Measurements from ENCODE around the gene ITSN1. TPM values are rescaled to one million over a fixed set of nuclear protein-coding genes. Genes with fewer than 3 reads are reported as not detected.

ITSN1 gene
- total RNA-seq, 3 donors from 2014 or later (not counting 1 experiment from before 2014, with no cell fraction given): 1.5 to 5.1 (median 2.7) TPM

- H3K4me1 Mint-ChIP-seq: no peaks in the 10 kb centered on the region
- Histone ChIP-seq H3K4me1 (ENCODE audit: control insufficient read depth, insufficient read depth, low read length) (no peaks in the 10 kb centered on the region), H3K4me3 (ENCODE audit: low read length) (no peak overlapping the region), H3K27ac (ENCODE audit: low read length) (no peak overlapping the region), H3K9me3 (ENCODE audit: control insufficient read depth, insufficient read depth, low read length) (no peaks in the 10 kb centered on the region), H3K27me3 (ENCODE audit: control insufficient read depth, insufficient read depth, low read length) (peaks cover 2% of the 10 kb centered on the region), H3K36me3 (ENCODE audit: control insufficient read depth, insufficient read depth, low read length) (no peaks in the 10 kb centered on the region)
- no peaks in the 10 kb centered on the region for H3K9me3 Mint-ChIP-seq
- WGBS (ENCODE audit: insufficient coverage): 81% methylated on average over 4 of the region's 6 CpGs
- H3K27ac Mint-ChIP-seq: no peak overlapping the region
- intact Hi-C loops (cut with micrococcal nuclease): no loop called here
- H3K27me3 Mint-ChIP-seq (ENCODE audit: low read depth in 2 of 2): peaks cover 0 to 3% of the 10 kb centered on the region in 2 donors
- no peak overlapping the region for H3K4me3 Mint-ChIP-seq
- ATAC-seq (no peak), DNase-seq (no peak)
- TF ChIP-seq CTCF (IDR thresholded peaks at IDR 0.05): no peak
- no peaks in the 10 kb centered on the region for H3K36me3 Mint-ChIP-seq
These were observed 210.2 kb downstream of the ITSN1 start for GRCh38 chr21:33852485-33852884.

- no peaks in the 10 kb centered on the region for H3K4me1 Mint-ChIP-seq
- DNase-seq: no peak
- ATAC-seq: no peak
- H3K27ac Mint-ChIP-seq: no peak overlapping the region
- no peaks in the 10 kb centered on the region for H3K9me3 Mint-ChIP-seq
- peaks cover 2% of the 10 kb centered on the region for H3K27me3 ChIP-seq (ENCODE audit: control insufficient read depth, insufficient read depth, low read length)
- H3K27me3 Mint-ChIP-seq (ENCODE audit: low read depth in 2 of 2): peaks cover 0 to 3% of the 10 kb centered on the region in 2 donors
- H3K27ac ChIP-seq (ENCODE audit: low read length): no peak overlapping the region
- no peaks in the 10 kb centered on the region for H3K4me1 ChIP-seq (ENCODE audit: control insufficient read depth, insufficient read depth, low read length)
- H3K4me3 ChIP-seq (ENCODE audit: low read length): no peak overlapping the region
- H3K36me3 ChIP-seq (ENCODE audit: control insufficient read depth, insufficient read depth, low read length): no peaks in the 10 kb centered on the region
- no peaks in the 10 kb centered on the region for H3K9me3 ChIP-seq (ENCODE audit: control insufficient read depth, insufficient read depth, low read length)
- intact Hi-C loops (cut with micrococcal nuclease): no loop called here
- TF ChIP-seq CTCF (IDR thresholded peaks at IDR 0.05): no peak
- 71% methylated on average over 5 of the region's 5 CpGs for WGBS (ENCODE audit: insufficient coverage)
- no peaks in the 10 kb centered on the region for H3K36me3 Mint-ChIP-seq
- no peak overlapping the region for H3K4me3 Mint-ChIP-seq
These were observed 212.3 kb downstream of the ITSN1 start for GRCh38 chr21:33854604-33855003.

- Mint-ChIP-seq H3K9me3 (no peaks in the 10 kb centered on the region), H3K27ac (no peak overlapping the region), H3K4me3 (no peak overlapping the region), H3K27me3 (ENCODE audit: low read depth in 2 of 2) (peaks cover 0 to 3% of the 10 kb centered on the region in 2 donors), H3K4me1 (no peaks in the 10 kb centered on the region), H3K36me3 (no peaks in the 10 kb centered on the region)
- Histone ChIP-seq H3K27me3 (ENCODE audit: control insufficient read depth, insufficient read depth, low read length) (peaks cover 2% of the 10 kb centered on the region), H3K27ac (ENCODE audit: low read length) (no peak overlapping the region), H3K9me3 (ENCODE audit: control insufficient read depth, insufficient read depth, low read length) (no peaks in the 10 kb centered on the region), H3K36me3 (ENCODE audit: control insufficient read depth, insufficient read depth, low read length) (no peaks in the 10 kb centered on the region), H3K4me3 (ENCODE audit: low read length) (no peak overlapping the region), H3K4me1 (ENCODE audit: control insufficient read depth, insufficient read depth, low read length) (no peaks in the 10 kb centered on the region)
- no peak for ATAC-seq
- no peak for TF ChIP-seq CTCF (IDR thresholded peaks at IDR 0.05)
- no peak for DNase-seq
- intact Hi-C loops (cut with micrococcal nuclease): no loop called here
- 93% methylated on average over 6 of the region's 6 CpGs for WGBS (ENCODE audit: insufficient coverage)
These were observed 212.9 kb downstream of the ITSN1 start for GRCh38 chr21:33855190-33855589.

GRCh38 chr21:33856893-33857527 is 214.7 kb downstream of the ITSN1 start:
- no peak for DNase-seq
- no peaks in the 10 kb centered on the region for H3K4me1 ChIP-seq (ENCODE audit: control insufficient read depth, insufficient read depth, low read length)
- intact Hi-C loops (cut with micrococcal nuclease): no loop called here
- peaks cover 2% of the 10 kb centered on the region for H3K27me3 ChIP-seq (ENCODE audit: control insufficient read depth, insufficient read depth, low read length)
- Mint-ChIP-seq H3K36me3 (no peaks in the 10 kb centered on the region), H3K9me3 (no peaks in the 10 kb centered on the region), H3K4me3 (no peak overlapping the region), H3K4me1 (no peaks in the 10 kb centered on the region), H3K27ac (no peak overlapping the region), H3K27me3 (ENCODE audit: low read depth in 2 of 2) (peaks cover 0 to 5% of the 10 kb centered on the region in 2 donors)
- H3K36me3 ChIP-seq (ENCODE audit: control insufficient read depth, insufficient read depth, low read length): no peaks in the 10 kb centered on the region
- no peaks in the 10 kb centered on the region for H3K9me3 ChIP-seq (ENCODE audit: control insufficient read depth, insufficient read depth, low read length)
- WGBS (ENCODE audit: insufficient coverage): 91% methylated on average over 17 of the region's 17 CpGs
- H3K4me3 ChIP-seq (ENCODE audit: low read length): no peak overlapping the region
- ATAC-seq: no peak
- H3K27ac ChIP-seq (ENCODE audit: low read length): no peak overlapping the region
- no peak for TF ChIP-seq CTCF (IDR thresholded peaks at IDR 0.05)
